Smooth muscle cell (in vitro differentiated cells): ENCODE data around the gene KLHL30. TPM values are rescaled to one million over a fixed set of nuclear protein-coding genes. Genes with fewer than 3 reads are reported as not detected.
"Not testable (repeated sequence)": the region's sequence is repeated elsewhere in the genome, so short reads cannot be mapped to it uniquely, and the experiment has no call there.

Experiments used
- DNase-seq: peaks from one replicate; lab custom pipeline; 2025; ENCODE audit not compliant: unreplicated experiment; lab: John Stamatoyannopoulos, UW
- H2AFZ ChIP-seq: fragments of 200-600 bp; sonication (generic); 2 replicates; pipeline ENCODE4 v1.6.0; 2016; ENCODE audit warnings: antibody characterized with exemption, low read depth, mild to moderate bottlenecking
- H3F3A ChIP-seq: fragments of 200-600 bp; sonication (generic); 2 replicates; pipeline ENCODE4 v1.6.0; 2017; ENCODE audit warnings: antibody characterized with exemption, low read depth
- H3K27ac ChIP-seq: fragments of 200-600 bp; sonication (generic); 2 replicates; pipeline ENCODE4 v1.5.1; 2016; ENCODE audit warnings: low read depth, mild to moderate bottlenecking
- H3K27me3 ChIP-seq: fragments of 200-600 bp; sonication (generic); 2 replicates; pipeline ENCODE4 v1.6.1; 2016; ENCODE audit warnings: low read depth, mild to moderate bottlenecking
- H3K36me3 ChIP-seq: fragments of 200-600 bp; sonication (generic); 2 replicates; pipeline ENCODE4 v1.5.1; 2016; ENCODE audit warnings: low read depth
- H3K4me1 ChIP-seq: fragments of 200-600 bp; sonication (generic); 2 replicates; pipeline ENCODE4 v1.5.1; 2016; ENCODE audit warnings: low read depth
- H3K4me2 ChIP-seq: fragments of 200-600 bp; sonication (generic); 2 replicates; pipeline ENCODE4 v1.6.0; 2016; ENCODE audit warnings: mild to moderate bottlenecking
- H3K4me3 ChIP-seq: fragments of 200-600 bp; sonication (generic); 2 replicates; pipeline ENCODE4 v1.5.1; 2016; ENCODE audit warnings: mild to moderate bottlenecking
- H3K79me2 ChIP-seq: fragments of 200-600 bp; sonication (generic); 2 replicates; pipeline ENCODE4 v1.6.0; 2016; ENCODE audit warnings: low read depth, mild to moderate bottlenecking
- H3K9ac ChIP-seq: fragments of 200-600 bp; sonication (generic); 2 replicates; pipeline ENCODE4 v1.6.0; 2016; ENCODE audit warnings: low read depth
- H3K9me3 ChIP-seq: fragments of 200-600 bp; sonication (generic); replicated peaks from 2 replicates; pipeline ENCODE4 v1.5.1; 2016; ENCODE audit warnings: low read depth
- H4K20me1 ChIP-seq: fragments of 200-600 bp; sonication (generic); 2 replicates; pipeline ENCODE4 v1.6.0; 2016; ENCODE audit warnings: low read depth
- WGBS: methylation state at CpG from one replicate; pipeline ENCODE4 v1.1.7; 2016; ENCODE audit warnings: low lambda C conversion rate; 5-methylcytosine and 5-hydroxymethylcytosine counted together
- polyA plus RNA-seq: library from polyadenylated mRNA; unstranded; fragments of >200 nt; fragmentation: Nextera tagmentation; extraction: Ambion mirVana; gene quantifications from 2 replicates; pipeline ENCODE4 v1.2.1, GENCODE V29; 2016
- total RNA-seq: library from RNA; depleted of rRNA; stranded (reverse); fragments of >200 nt; gene quantifications from 2 replicates; pipeline ENCODE4 v1.2.3, GENCODE V29; 2014
- TF ChIP-seq, protein P1 (sequence below): fragments of 200-600 bp; sonication (generic); IDR thresholded peaks from 2 replicates; pipeline ENCODE4 v1.5.1; 2017; ENCODE audit warnings: borderline replicate concordance, mild to moderate bottlenecking, antibody characterized with exemption; ENCODE audit not compliant: insufficient read depth, poor library complexity, severe bottlenecking

KLHL30 gene
- total and polyA plus RNA-seq, 2 experiments from 2014 or later: 0.31 TPM; not detected in 1

DNA sequence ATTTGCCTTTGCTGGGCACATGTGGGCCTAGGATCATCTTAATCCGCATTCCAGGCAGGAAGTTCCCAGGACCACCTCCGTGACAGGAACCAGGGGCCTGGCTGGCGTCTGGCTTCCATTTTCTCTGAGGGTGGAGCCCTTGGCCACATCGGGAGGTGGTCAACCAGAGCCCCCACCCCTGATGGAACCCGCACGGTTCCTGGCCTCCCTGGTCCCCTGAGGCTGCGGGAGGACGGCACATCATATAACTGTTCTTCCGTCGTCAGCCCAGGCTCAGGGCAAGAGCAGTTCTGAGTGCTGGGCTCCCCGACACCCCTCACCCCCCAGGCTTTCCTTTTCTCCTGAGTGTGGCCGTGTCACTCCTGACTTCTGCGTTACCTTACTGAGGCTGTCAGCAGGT lies 24.9 kb upstream of the KLHL30 start:
- 90% methylated on average over 13 of the region's 13 CpGs for WGBS
- no peak overlapping the region for H3K4me2 ChIP-seq

DNA sequence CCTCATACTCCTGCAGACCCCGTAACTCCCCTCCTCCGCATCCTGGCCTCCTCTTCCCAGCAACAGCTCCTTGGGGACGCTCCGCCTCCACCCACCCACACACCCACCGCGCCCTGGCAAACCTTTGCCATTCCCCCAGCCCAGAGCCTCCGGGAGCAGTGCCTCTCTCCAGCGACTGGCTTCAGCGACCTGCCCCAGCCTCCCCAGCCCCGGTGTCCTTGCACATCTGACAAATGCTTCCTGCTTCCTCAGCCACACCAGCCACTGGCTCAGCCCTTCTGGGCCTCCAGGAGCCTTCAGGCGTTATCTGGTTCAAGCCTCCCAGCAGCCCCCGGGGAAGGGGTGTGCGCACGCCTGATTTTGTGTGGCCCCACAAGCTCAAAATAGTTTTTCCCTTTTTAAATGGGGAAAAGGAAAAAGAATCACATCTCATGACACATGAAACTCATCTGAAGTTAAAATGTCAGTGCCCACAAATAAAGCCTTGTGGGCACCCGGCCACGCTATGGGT lies 24.1 kb upstream of the KLHL30 start:
- Histone ChIP-seq H3K4me3 (no peak overlapping the region), H3K4me2 (no peak overlapping the region), H4K20me1 (no peaks in the 10 kb centered on the region), H3K9me3 (peaks cover 6% of the 10 kb centered on the region), H3K4me1 (no peaks in the 10 kb centered on the region), H3K27ac (no peak overlapping the region), H2AFZ (no peak overlapping the region), H3K36me3 (no peaks in the 10 kb centered on the region), H3K27me3 (peaks cover 5% of the 10 kb centered on the region), H3F3A (no peaks in the 10 kb centered on the region), H3K9ac (no peak overlapping the region), H3K79me2 (no peaks in the 10 kb centered on the region)
- TF ChIP-seq, protein P1, sequence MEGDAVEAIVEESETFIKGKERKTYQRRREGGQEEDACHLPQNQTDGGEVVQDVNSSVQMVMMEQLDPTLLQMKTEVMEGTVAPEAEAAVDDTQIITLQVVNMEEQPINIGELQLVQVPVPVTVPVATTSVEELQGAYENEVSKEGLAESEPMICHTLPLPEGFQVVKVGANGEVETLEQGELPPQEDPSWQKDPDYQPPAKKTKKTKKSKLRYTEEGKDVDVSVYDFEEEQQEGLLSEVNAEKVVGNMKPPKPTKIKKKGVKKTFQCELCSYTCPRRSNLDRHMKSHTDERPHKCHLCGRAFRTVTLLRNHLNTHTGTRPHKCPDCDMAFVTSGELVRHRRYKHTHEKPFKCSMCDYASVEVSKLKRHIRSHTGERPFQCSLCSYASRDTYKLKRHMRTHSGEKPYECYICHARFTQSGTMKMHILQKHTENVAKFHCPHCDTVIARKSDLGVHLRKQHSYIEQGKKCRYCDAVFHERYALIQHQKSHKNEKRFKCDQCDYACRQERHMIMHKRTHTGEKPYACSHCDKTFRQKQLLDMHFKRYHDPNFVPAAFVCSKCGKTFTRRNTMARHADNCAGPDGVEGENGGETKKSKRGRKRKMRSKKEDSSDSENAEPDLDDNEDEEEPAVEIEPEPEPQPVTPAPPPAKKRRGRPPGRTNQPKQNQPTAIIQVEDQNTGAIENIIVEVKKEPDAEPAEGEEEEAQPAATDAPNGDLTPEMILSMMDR: no peak
- WGBS: 93% methylated on average over 16 of the region's 16 CpGs
- DNase-seq: no peak

More for the DNA sequence above, 24.9 kb upstream of the KLHL30 start:
- H3K4me3 ChIP-seq: no peak overlapping the region
- no peaks in the 10 kb centered on the region for H3K36me3 ChIP-seq
- TF ChIP-seq, protein P1: no peak
- no peaks in the 10 kb centered on the region for H3K4me1 ChIP-seq
- DNase-seq: no peak
- no peak overlapping the region for H2AFZ ChIP-seq
- no peak overlapping the region for H3K9ac ChIP-seq
- no peaks in the 10 kb centered on the region for H4K20me1 ChIP-seq
- no peaks in the 10 kb centered on the region for H3F3A ChIP-seq
- H3K9me3 ChIP-seq: peaks cover 6% of the 10 kb centered on the region
- no peaks in the 10 kb centered on the region for H3K79me2 ChIP-seq
- no peak overlapping the region for H3K27ac ChIP-seq
- peaks cover 2% of the 10 kb centered on the region for H3K27me3 ChIP-seq

- DNase-seq: no peak
- TF ChIP-seq, protein P1: no peak
- H3K4me1 ChIP-seq: no peaks in the 10 kb centered on the region
- H3F3A ChIP-seq: no peaks in the 10 kb centered on the region
- no peak overlapping the region for H3K9ac ChIP-seq
- H3K27ac ChIP-seq: no peak overlapping the region
- H3K4me3 ChIP-seq: no peak overlapping the region
- H3K79me2 ChIP-seq: no peaks in the 10 kb centered on the region
- no peak overlapping the region for H2AFZ ChIP-seq
- 95% methylated on average over 32 of the region's 32 CpGs for WGBS
- H3K9me3 ChIP-seq: peaks cover 6% of the 10 kb centered on the region
- H3K27me3 ChIP-seq: peaks cover 10% of the 10 kb centered on the region
- H4K20me1 ChIP-seq: no peaks in the 10 kb centered on the region
- no peaks in the 10 kb centered on the region for H3K36me3 ChIP-seq
- no peak overlapping the region for H3K4me2 ChIP-seq
Measured at GRCh38 chr2:238114851-238115660, 23.4 kb upstream of the KLHL30 start.

DNA sequence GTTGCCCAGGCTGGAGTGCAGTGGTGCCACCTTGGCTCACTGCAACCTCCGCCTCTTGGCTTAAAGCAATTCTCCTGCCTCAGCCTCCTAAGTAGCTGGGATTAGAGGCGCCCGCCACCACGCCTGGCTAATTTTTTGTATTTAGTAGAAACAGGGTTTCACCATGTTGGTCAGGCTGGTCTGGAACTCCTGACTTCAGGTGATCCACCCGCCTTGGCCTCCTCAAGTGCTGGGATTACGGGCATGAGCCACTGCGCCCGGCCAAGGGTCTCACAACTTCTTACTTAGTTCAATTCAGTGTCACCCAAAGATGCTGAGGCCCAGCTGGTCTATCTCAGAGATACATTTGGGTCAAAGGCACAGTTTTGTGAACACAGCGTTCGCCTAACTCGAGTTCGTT lies 22.8 kb upstream of the KLHL30 start:
- not testable (repeated sequence) for H4K20me1 ChIP-seq, H3F3A ChIP-seq, H3K79me2 ChIP-seq, H3K9ac ChIP-seq, H3K4me2 ChIP-seq, H3K36me3 ChIP-seq, H3K27ac ChIP-seq, H3K4me3 ChIP-seq, H2AFZ ChIP-seq, H3K9me3 ChIP-seq, H3K4me1 ChIP-seq, DNase-seq
- 95% methylated on average over 12 of the region's 12 CpGs for WGBS
- peaks cover 16% of the 10 kb centered on the region for H3K27me3 ChIP-seq
